ENCODE data around the gene SFT2D3. TPM values are rescaled to one million over a fixed set of nuclear protein-coding genes. Genes with fewer than 3 reads are reported as not detected.
A peak's percentile ranks its signal among the peaks of the same experiment; 100 is the strongest.

The SFT2D3 gene
- total RNA-seq, 1 experiment from 2014 or later: 4.7 TPM

DNA sequence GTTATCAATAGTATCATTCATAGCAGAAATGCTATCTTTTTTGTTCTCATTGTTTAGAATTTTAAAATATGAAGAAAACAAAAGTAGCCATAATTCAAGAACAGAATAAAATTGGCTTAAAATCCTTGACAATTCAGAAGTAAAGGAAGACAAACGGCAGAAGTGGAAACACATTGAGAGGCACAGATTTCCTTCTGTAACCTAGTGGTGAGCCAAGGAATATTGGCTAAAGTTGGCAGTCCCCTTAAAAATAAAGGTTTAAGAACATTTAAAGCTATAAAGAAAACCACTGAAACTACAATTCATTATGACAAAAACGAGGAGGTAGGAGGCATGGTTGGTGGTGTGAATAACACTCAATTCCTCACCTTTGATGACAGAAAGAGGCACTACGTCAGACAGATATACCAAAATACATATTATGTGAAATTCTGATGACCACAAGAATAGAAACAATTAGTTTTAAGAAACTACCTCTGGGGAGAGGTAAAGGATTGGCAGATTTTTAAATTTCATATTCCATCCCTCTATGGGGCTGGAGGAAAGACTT, 42.3 kb downstream of the SFT2D3 start:
- Histone ChIP-seq H2AK5ac (ENCODE audit: insufficient read length, low read length) (no peak overlapping the region), H3T11ph (ENCODE audit: low read length) (no peak overlapping the region), H2BK15ac (ENCODE audit: low read depth, low read length) (no peak overlapping the region), H2AFZ (ENCODE audit: low read length) (no peak overlapping the region), H3K79me2 (ENCODE audit: insufficient read depth, low read length) (no peaks in the 10 kb centered on the region), H4K91ac (ENCODE audit: insufficient read length, low read depth, low read length) (no peak overlapping the region), H3K9ac (ENCODE audit: extremely low read depth, insufficient read length, low read length) (no peak overlapping the region), H3K14ac (ENCODE audit: insufficient read depth, low read length) (no peak overlapping the region), H3K27ac (ENCODE audit: insufficient read length, low read depth, low read length) (no peak overlapping the region), H3K18ac (ENCODE audit: insufficient read length, low read depth, low read length) (no peak overlapping the region), H4K8ac (replicated peaks; ENCODE audit: insufficient read length, low read depth, low read length) (no peak overlapping the region), H3K27me3 (ENCODE audit: insufficient read depth, low read length) (no peaks in the 10 kb centered on the region), H3K4me1 (ENCODE audit: insufficient read depth, low read length) (no peaks in the 10 kb centered on the region), H2BK5ac (ENCODE audit: insufficient read length, low read length) (no peak overlapping the region), H3K56ac (ENCODE audit: insufficient read length, low read depth, low read length) (no peak overlapping the region), H3K4ac (ENCODE audit: low read depth, low read length) (no peak overlapping the region), H3K9me3 (ENCODE audit: control insufficient read depth, low read depth, low read length) (no peaks in the 10 kb centered on the region), H3K23ac (ENCODE audit: insufficient read length, low read depth, low read length) (no peak overlapping the region), H2BK20ac (ENCODE audit: low read depth, low read length, poor library complexity, severe bottlenecking) (no peak overlapping the region), H3K79me1 (ENCODE audit: insufficient read depth, low read depth, low read length, poor library complexity, severe bottlenecking) (no peaks in the 10 kb centered on the region), H3K4me2 (ENCODE audit: insufficient read depth, insufficient read length, low read length) (no peak overlapping the region), H3K23me2 (ENCODE audit: insufficient read length, low read depth, low read length, poor library complexity, severe bottlenecking) (no peaks in the 10 kb centered on the region), H4K20me1 (ENCODE audit: control insufficient read depth, insufficient read depth, insufficient read length) (no peaks in the 10 kb centered on the region), H2BK120ac (ENCODE audit: low read depth, low read length, poor library complexity, severe bottlenecking) (no peak overlapping the region), H2BK12ac (ENCODE audit: insufficient read length, low read depth, low read length) (no peak overlapping the region), H4K5ac (ENCODE audit: insufficient read length, low read depth, low read length) (no peak overlapping the region)
- DNase-seq: no peak
- Mint-ChIP-seq H3K27me3 (ENCODE audit: low read depth) (no peaks in the 10 kb centered on the region), H3K4me1 (no peaks in the 10 kb centered on the region), H3K4me3 (no peak overlapping the region), H3K27ac (no peak overlapping the region), H3K36me3 (ENCODE audit: insufficient read depth in 1 of 3, low read depth in 3 of 3) (peaks cover 4 to 38% (median 26%) of the 10 kb centered on the region in 3 experiments; a peak in 6 of 7 replicates), H3K9me3 (no peaks in the 10 kb centered on the region)
- TF ChIP-seq, protein P1, sequence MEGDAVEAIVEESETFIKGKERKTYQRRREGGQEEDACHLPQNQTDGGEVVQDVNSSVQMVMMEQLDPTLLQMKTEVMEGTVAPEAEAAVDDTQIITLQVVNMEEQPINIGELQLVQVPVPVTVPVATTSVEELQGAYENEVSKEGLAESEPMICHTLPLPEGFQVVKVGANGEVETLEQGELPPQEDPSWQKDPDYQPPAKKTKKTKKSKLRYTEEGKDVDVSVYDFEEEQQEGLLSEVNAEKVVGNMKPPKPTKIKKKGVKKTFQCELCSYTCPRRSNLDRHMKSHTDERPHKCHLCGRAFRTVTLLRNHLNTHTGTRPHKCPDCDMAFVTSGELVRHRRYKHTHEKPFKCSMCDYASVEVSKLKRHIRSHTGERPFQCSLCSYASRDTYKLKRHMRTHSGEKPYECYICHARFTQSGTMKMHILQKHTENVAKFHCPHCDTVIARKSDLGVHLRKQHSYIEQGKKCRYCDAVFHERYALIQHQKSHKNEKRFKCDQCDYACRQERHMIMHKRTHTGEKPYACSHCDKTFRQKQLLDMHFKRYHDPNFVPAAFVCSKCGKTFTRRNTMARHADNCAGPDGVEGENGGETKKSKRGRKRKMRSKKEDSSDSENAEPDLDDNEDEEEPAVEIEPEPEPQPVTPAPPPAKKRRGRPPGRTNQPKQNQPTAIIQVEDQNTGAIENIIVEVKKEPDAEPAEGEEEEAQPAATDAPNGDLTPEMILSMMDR (conservative IDR thresholded peaks at IDR 0.05): peak; percentile 47; the same call in 2 of the 3 replicates
- WGBS (ENCODE audit: extremely low coverage, insufficient read length, low lambda C conversion rate): no CpG with 5 or more reads among the region's 3 CpGs

Measured in H9 (cell line).